ENCODE results near the gene MCCC1.

Gene MCCC1

GRCh38 chr3:183120538-183121215, 21.4 kb upstream of the MCCC1 start (continued):
- TF ChIP-seq ZBTB10 (tag by site-specific recombination; IDR thresholded peaks at IDR 0.05) (no peak), ZNF175 (tag by site-specific recombination; IDR thresholded peaks at IDR 0.05) (no peak), ZXDB (tag by site-specific recombination; IDR thresholded peaks at IDR 0.05) (no peak), ZNF433 (tag by site-specific recombination; IDR thresholded peaks at IDR 0.05; ENCODE audit: low read depth) (no peak), ZNF701 (tag by site-specific recombination; IDR thresholded peaks at IDR 0.05) (no peak), PBX3 (CRISPR knock-in tag; IDR thresholded peaks at IDR 0.05) (no peak)
- TF ChIP-seq, protein P1, sequence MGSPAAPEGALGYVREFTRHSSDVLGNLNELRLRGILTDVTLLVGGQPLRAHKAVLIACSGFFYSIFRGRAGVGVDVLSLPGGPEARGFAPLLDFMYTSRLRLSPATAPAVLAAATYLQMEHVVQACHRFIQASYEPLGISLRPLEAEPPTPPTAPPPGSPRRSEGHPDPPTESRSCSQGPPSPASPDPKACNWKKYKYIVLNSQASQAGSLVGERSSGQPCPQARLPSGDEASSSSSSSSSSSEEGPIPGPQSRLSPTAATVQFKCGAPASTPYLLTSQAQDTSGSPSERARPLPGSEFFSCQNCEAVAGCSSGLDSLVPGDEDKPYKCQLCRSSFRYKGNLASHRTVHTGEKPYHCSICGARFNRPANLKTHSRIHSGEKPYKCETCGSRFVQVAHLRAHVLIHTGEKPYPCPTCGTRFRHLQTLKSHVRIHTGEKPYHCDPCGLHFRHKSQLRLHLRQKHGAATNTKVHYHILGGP (tag by site-specific recombination; IDR thresholded peaks at IDR 0.05): no peak
- TF ChIP-seq, protein P2, sequence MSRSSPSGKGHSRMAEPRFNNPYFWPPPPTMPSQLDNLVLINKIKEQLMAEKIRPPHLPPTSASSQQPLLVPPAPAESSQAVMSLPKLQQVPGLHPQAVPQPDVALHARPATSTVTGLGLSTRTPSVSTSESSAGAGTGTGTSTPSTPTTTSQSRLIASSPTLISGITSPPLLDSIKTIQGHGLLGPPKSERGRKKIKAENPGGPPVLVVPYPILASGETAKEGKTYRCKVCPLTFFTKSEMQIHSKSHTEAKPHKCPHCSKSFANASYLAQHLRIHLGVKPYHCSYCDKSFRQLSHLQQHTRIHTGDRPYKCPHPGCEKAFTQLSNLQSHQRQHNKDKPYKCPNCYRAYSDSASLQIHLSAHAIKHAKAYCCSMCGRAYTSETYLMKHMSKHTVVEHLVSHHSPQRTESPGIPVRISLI (tag by site-specific recombination; IDR thresholded peaks at IDR 0.05): no peak

- Histone ChIP-seq H3K4me1 (ENCODE audit: control insufficient read depth, insufficient read depth, low read length) (no peaks in the 10 kb centered on the region), H3K9me3 (ENCODE audit: control insufficient read depth, insufficient read depth, low read depth, low read length) (no peaks in the 10 kb centered on the region), H3K27ac (ENCODE audit: extremely low read depth, low read depth, low read length) (no peak overlapping the region), H3K36me3 (ENCODE audit: control insufficient read depth in 2 of 2, insufficient read depth in 1 of 2, low read length in 2 of 2) (no peaks in the 10 kb centered on the region), H3K4me3 (ENCODE audit: low read depth, low read length) (no peak overlapping the region)
- POLR2A ChIA-PET: no interaction called here
- CTCF ChIA-PET: interaction anchor here (0.6 kb wide), 1 partner anchor 110 kb away, joined by 3 read pairs; no protein-coding TSS in a partner anchor
- TF ChIP-seq ZNF341 (tag by site-specific recombination; IDR thresholded peaks at IDR 0.05; ENCODE audit: low read depth): no peak
- TF ChIP-seq ZNF350 (tag by site-specific recombination; IDR thresholded peaks at IDR 0.05): no peak
- no peak for TF ChIP-seq ZSCAN4 (tag by site-specific recombination; IDR thresholded peaks at IDR 0.05)
- TF ChIP-seq GLIS2 (tag by site-specific recombination; IDR thresholded peaks at IDR 0.05): no peak
- TF ChIP-seq ZNF426 (tag by site-specific recombination; IDR thresholded peaks at IDR 0.05): no peak
- TF ChIP-seq, protein P3, sequence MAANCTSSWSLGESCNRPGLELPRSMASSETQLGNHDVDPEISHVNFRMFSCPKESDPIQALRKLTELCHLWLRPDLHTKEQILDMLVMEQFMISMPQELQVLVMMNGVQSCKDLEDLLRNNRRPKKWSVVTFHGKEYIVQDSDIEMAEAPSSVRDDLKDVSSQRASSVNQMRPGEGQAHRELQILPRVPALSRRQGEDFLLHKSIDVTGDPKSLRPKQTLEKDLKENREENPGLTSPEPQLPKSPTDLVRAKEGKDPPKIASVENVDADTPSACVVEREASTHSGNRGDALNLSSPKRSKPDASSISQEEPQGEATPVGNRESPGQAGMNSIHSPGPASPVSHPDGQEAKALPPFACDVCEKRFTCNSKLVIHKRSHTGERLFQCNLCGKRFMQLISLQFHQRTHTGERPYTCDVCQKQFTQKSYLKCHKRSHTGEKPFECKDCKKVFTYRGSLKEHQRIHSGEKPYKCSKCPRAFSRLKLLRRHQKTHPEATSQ (tag by site-specific recombination; IDR thresholded peaks at IDR 0.05): no peak
- TF ChIP-seq ZBTB8A (tag by site-specific recombination; IDR thresholded peaks at IDR 0.05): no peak
- TF ChIP-seq KLF17 (tag by site-specific recombination; IDR thresholded peaks at IDR 0.05): no peak
- no peak for TF ChIP-seq ZNF449 (tag by site-specific recombination; IDR thresholded peaks at IDR 0.05)
- TF ChIP-seq ZFP41 (tag by site-specific recombination; IDR thresholded peaks at IDR 0.05; ENCODE audit: borderline replicate concordance): no peak
- TF ChIP-seq ZNF48 (tag by site-specific recombination; IDR thresholded peaks at IDR 0.05): no peak
- TF ChIP-seq ZNF18 (tag by site-specific recombination; IDR thresholded peaks at IDR 0.05): no peak
- no peak for TF ChIP-seq OVOL3 (tag by site-specific recombination; IDR thresholded peaks at IDR 0.05)
Observed at GRCh38 chr3:183117056-183117455, 17.8 kb upstream of the MCCC1 start.
